ENCODE measurements around the gene FZD8.

The FZD8 gene

GRCh38 chr10:35657621-35658020 lies 15.5 kb upstream of the FZD8 start:
- Mint-ChIP-seq H3K4me1 (ENCODE audit: low read depth) (no peaks in the 10 kb centered on the region), H3K36me3 (ENCODE audit: low read depth) (no peaks in the 10 kb centered on the region), H3K27me3 (ENCODE audit: low read depth) (peaks cover 2% of the 10 kb centered on the region), H3K27ac (no peak overlapping the region), H3K9me3 (no peaks in the 10 kb centered on the region), H3K4me3 (no peak overlapping the region)
- no peak for DNase-seq (ENCODE audit: low spot score)

GRCh38 chr10:35652824-35653223 lies 10.7 kb upstream of the FZD8 start:
- Mint-ChIP-seq H3K36me3 (ENCODE audit: low read depth) (no peaks in the 10 kb centered on the region), H3K4me1 (ENCODE audit: low read depth) (no peaks in the 10 kb centered on the region), H3K27ac (no peak overlapping the region), H3K27me3 (ENCODE audit: low read depth) (no peaks in the 10 kb centered on the region), H3K9me3 (no peaks in the 10 kb centered on the region), H3K4me3 (no peak overlapping the region)
- no peak for DNase-seq (ENCODE audit: low spot score)

- Mint-ChIP-seq H3K36me3 (ENCODE audit: low read depth) (no peaks in the 10 kb centered on the region), H3K9me3 (no peaks in the 10 kb centered on the region), H3K4me1 (ENCODE audit: low read depth) (no peaks in the 10 kb centered on the region), H3K4me3 (no peak overlapping the region), H3K27ac (no peak overlapping the region), H3K27me3 (ENCODE audit: low read depth) (peaks cover 12% of the 10 kb centered on the region)
- DNase-seq (ENCODE audit: low spot score) = no peak
These were observed 8.8 kb upstream of the FZD8 start for GRCh38 chr10:35650894-35651293.

GRCh38 chr10:35644050-35644950 lies 2.2 kb upstream of the FZD8 start:
- H3K27ac Mint-ChIP-seq = no peak overlapping the region

GRCh38 chr10:35643151-35644049 lies 1.3 kb upstream of the FZD8 start:
- Mint-ChIP-seq H3K27ac (no peak overlapping the region), H3K36me3 (ENCODE audit: low read depth) (no peaks in the 10 kb centered on the region), H3K27me3 (ENCODE audit: low read depth) (peaks cover 66% of the 10 kb centered on the region), H3K9me3 (no peaks in the 10 kb centered on the region), H3K4me3 (peak overlapping the region; percentile 83), H3K4me1 (ENCODE audit: low read depth) (peaks cover 10% of the 10 kb centered on the region)
- DNase-seq (ENCODE audit: low spot score) = no peak

More at GRCh38 chr10:35644050-35644950, 2.2 kb upstream of the FZD8 start:
- Mint-ChIP-seq H3K27me3 (ENCODE audit: low read depth) (peaks cover 61% of the 10 kb centered on the region), H3K4me1 (ENCODE audit: low read depth) (peaks cover 10% of the 10 kb centered on the region), H3K4me3 (peak overlapping the region; percentile 75), H3K9me3 (no peaks in the 10 kb centered on the region), H3K36me3 (ENCODE audit: low read depth) (no peaks in the 10 kb centered on the region)
- DNase-seq (ENCODE audit: low spot score) = no peak

GRCh38 chr10:35642793-35643114 lies 658 bp upstream of the FZD8 start:
- peaks cover 10% of the 10 kb centered on the region for H3K4me1 Mint-ChIP-seq (ENCODE audit: low read depth)
- H3K27me3 Mint-ChIP-seq (ENCODE audit: low read depth) = peaks cover 71% of the 10 kb centered on the region

GRCh38 chr10:35641676-35642034 lies 441 bp downstream of the FZD8 start:
- peaks cover 10% of the 10 kb centered on the region for H3K4me1 Mint-ChIP-seq (ENCODE audit: low read depth)
- H3K27ac Mint-ChIP-seq = no peak overlapping the region
- H3K4me3 Mint-ChIP-seq = no peak overlapping the region
- no peaks in the 10 kb centered on the region for H3K36me3 Mint-ChIP-seq (ENCODE audit: low read depth)
- no peaks in the 10 kb centered on the region for H3K9me3 Mint-ChIP-seq
- H3K27me3 Mint-ChIP-seq (ENCODE audit: low read depth) = peaks cover 76% of the 10 kb centered on the region
- peak; percentile 14 for DNase-seq (ENCODE audit: low spot score)

More at GRCh38 chr10:35642793-35643114, 658 bp upstream of the FZD8 start:
- Mint-ChIP-seq H3K36me3 (ENCODE audit: low read depth) (no peaks in the 10 kb centered on the region), H3K27ac (no peak overlapping the region), H3K4me3 (peak overlapping the region; percentile 83), H3K9me3 (no peaks in the 10 kb centered on the region)
- no peak for DNase-seq (ENCODE audit: low spot score)

- H3K4me1 Mint-ChIP-seq (ENCODE audit: low read depth) = peaks cover 10% of the 10 kb centered on the region
- H3K36me3 Mint-ChIP-seq (ENCODE audit: low read depth) = no peaks in the 10 kb centered on the region
- peak overlapping the region; percentile 74 for H3K4me3 Mint-ChIP-seq
- DNase-seq (ENCODE audit: low spot score) = peak; percentile 56
- H3K9me3 Mint-ChIP-seq = no peaks in the 10 kb centered on the region
- H3K27me3 Mint-ChIP-seq (ENCODE audit: low read depth) = peaks cover 77% of the 10 kb centered on the region
- H3K27ac Mint-ChIP-seq = no peak overlapping the region
These were observed 983 bp downstream of the FZD8 start for GRCh38 chr10:35640951-35641675.

GRCh38 chr10:35640474-35640873 lies 1.6 kb downstream of the FZD8 start:
- peak overlapping the region; percentile 85 for H3K4me3 Mint-ChIP-seq
- H3K27ac Mint-ChIP-seq = peak overlapping the region; percentile 26
- H3K36me3 Mint-ChIP-seq (ENCODE audit: low read depth) = no peaks in the 10 kb centered on the region
- H3K4me1 Mint-ChIP-seq (ENCODE audit: low read depth) = peaks cover 10% of the 10 kb centered on the region
- no peaks in the 10 kb centered on the region for H3K9me3 Mint-ChIP-seq
- peak; percentile 44 for DNase-seq (ENCODE audit: low spot score)
- H3K27me3 Mint-ChIP-seq (ENCODE audit: low read depth) = peaks cover 79% of the 10 kb centered on the region

GRCh38 chr10:35639728-35640401 lies 2.2 kb downstream of the FZD8 start:
- Mint-ChIP-seq H3K4me3 (peak overlapping the region; percentile 63), H3K9me3 (no peaks in the 10 kb centered on the region), H3K27me3 (ENCODE audit: low read depth) (peaks cover 75% of the 10 kb centered on the region), H3K27ac (no peak overlapping the region), H3K36me3 (ENCODE audit: low read depth) (no peaks in the 10 kb centered on the region), H3K4me1 (ENCODE audit: low read depth) (peaks cover 10% of the 10 kb centered on the region)
- no peak for DNase-seq (ENCODE audit: low spot score)

- peaks cover 69% of the 10 kb centered on the region for H3K27me3 Mint-ChIP-seq (ENCODE audit: low read depth)
- no peak for DNase-seq (ENCODE audit: low spot score)
- no peak overlapping the region for H3K27ac Mint-ChIP-seq
- H3K4me1 Mint-ChIP-seq (ENCODE audit: low read depth) = peaks cover 10% of the 10 kb centered on the region
- H3K9me3 Mint-ChIP-seq = no peaks in the 10 kb centered on the region
- H3K4me3 Mint-ChIP-seq = peak overlapping the region; percentile 63
- no peaks in the 10 kb centered on the region for H3K36me3 Mint-ChIP-seq (ENCODE audit: low read depth)
These were observed 2.9 kb downstream of the FZD8 start for GRCh38 chr10:35639021-35639727.

GRCh38 chr10:35638101-35638500 lies 4.0 kb downstream of the FZD8 start:
- Mint-ChIP-seq H3K9me3 (no peaks in the 10 kb centered on the region), H3K27ac (no peak overlapping the region), H3K27me3 (ENCODE audit: low read depth) (peaks cover 59% of the 10 kb centered on the region), H3K4me1 (ENCODE audit: low read depth) (peaks cover 4% of the 10 kb centered on the region), H3K36me3 (ENCODE audit: low read depth) (no peaks in the 10 kb centered on the region), H3K4me3 (no peak overlapping the region)
- no peak for DNase-seq (ENCODE audit: low spot score)

GRCh38 chr10:35637462-35637861 lies 4.6 kb downstream of the FZD8 start:
- Mint-ChIP-seq H3K36me3 (ENCODE audit: low read depth) (no peaks in the 10 kb centered on the region), H3K9me3 (no peaks in the 10 kb centered on the region), H3K27ac (no peak overlapping the region), H3K27me3 (ENCODE audit: low read depth) (peaks cover 53% of the 10 kb centered on the region), H3K4me3 (no peak overlapping the region), H3K4me1 (ENCODE audit: low read depth) (peaks cover 4% of the 10 kb centered on the region)
- no peak for DNase-seq (ENCODE audit: low spot score)

Measured in T-helper 2 cell treated with Interferon-gamma antibody and Interleukin-4, amounts not matched to agents 5 μg/mL and 100 μg/mL, for 36 hours (primary cell).